Measurements from ENCODE around the gene PLS3.

PLS3 gene

GRCh38 chrX:115687595-115687994, 126.6 kb downstream of the PLS3 start:
- no peak overlapping the region for H3K4me3 ChIP-seq (ENCODE audit: low read depth, low read length)

- H3K4me3 ChIP-seq (ENCODE audit: low read depth, low read length), result no peak overlapping the region
Observed at GRCh38 chrX:115689931-115690330, 129.0 kb downstream of the PLS3 start.

GRCh38 chrX:115690511-115691216, 129.7 kb downstream of the PLS3 start:
- no peak overlapping the region for H3K4me3 ChIP-seq (ENCODE audit: low read depth, low read length)

GRCh38 chrX:115693476-115693875, 132.5 kb downstream of the PLS3 start:
- H3K4me3 ChIP-seq (ENCODE audit: low read depth, low read length), result no peak overlapping the region

- no peak overlapping the region for H3K4me3 ChIP-seq (ENCODE audit: low read depth, low read length)
Observed at GRCh38 chrX:115694028-115694427, 133.1 kb downstream of the PLS3 start.

- no peak overlapping the region for H3K4me3 ChIP-seq (ENCODE audit: low read depth, low read length)
Observed at GRCh38 chrX:115696039-115696438, 135.1 kb downstream of the PLS3 start.

GRCh38 chrX:115696939-115697338, 136.0 kb downstream of the PLS3 start:
- H3K4me3 ChIP-seq (ENCODE audit: low read depth, low read length), result no peak overlapping the region

- H3K4me3 ChIP-seq (ENCODE audit: low read depth, low read length), result no peak overlapping the region
Observed at GRCh38 chrX:115697806-115698205, 136.8 kb downstream of the PLS3 start.

Measured in iPS-11a (cell line).